K562 (cell line): ENCODE data around the gene FAM110D. TPM values are rescaled to one million over a fixed set of nuclear protein-coding genes. Genes with fewer than 3 reads are reported as not detected.

Experiments used
- BRD4 ChIP-seq: fragments of 200-600 bp; sonication (generic); IDR thresholded peaks from 2 replicates; pipeline ENCODE4 v1.6.1; 2017; ENCODE audit warnings: inconsistent platforms
- CBX3 ChIP-seq, 2 experiments: IDR thresholded peaks; 1 replicate in 1 of 2; 2 replicates in 1 of 2; pipeline ENCODE4 v1.6.1; 2012; ENCODE audit warnings: inconsistent platforms in 2 of 2, low read length in 2 of 2, borderline replicate concordance in 1 of 2, control low read depth in 1 of 2
- HMG20B ChIP-seq: fragments of 250-450 bp; sonication (Bioruptor Pico); IDR thresholded peaks from 2 replicates; pipeline ENCODE4 v1.5.0; 2021; ENCODE audit warnings: mild to moderate bottlenecking
- LCOR ChIP-seq: sonication (generic); formaldehyde crosslinking; IDR thresholded peaks from 2 replicates; pipeline ENCODE4 v1.8.0; 2022; ENCODE audit warnings: mild to moderate bottlenecking, missing genetic modification reagents
- RFX7 ChIP-seq: fragments of 250-450 bp; sonication (Bioruptor Pico); IDR thresholded peaks from 2 replicates; pipeline ENCODE4 v1.5.1; 2021; ENCODE audit warnings: mild to moderate bottlenecking
- TARDBP ChIP-seq: fragments of 450-650 bp; IDR thresholded peaks from 2 replicates; pipeline ENCODE4 v1.6.1; 2016
- TGIF2 ChIP-seq: sonication (generic); formaldehyde crosslinking; IDR thresholded peaks from 2 replicates; pipeline ENCODE4 v1.8.1; 2022; ENCODE audit warnings: mild to moderate bottlenecking, missing genetic modification reagents, moderate library complexity
- ZMIZ1 ChIP-seq, 2 experiments: fragments of 150-350 bp in 1 of 2; IDR thresholded peaks; 2 replicates each; pipeline ENCODE4 v1.6.1; 2012 to 2016; ENCODE audit warnings: low read depth in 2 of 2, low read length in 2 of 2, mild to moderate bottlenecking in 1 of 2, moderate library complexity in 1 of 2
- ZNF175 ChIP-seq: fragments of 200-800 bp; sonication (Bioruptor generic); IDR thresholded peaks from 2 replicates; pipeline ENCODE4 v1.6.1; 2016; ENCODE audit warnings: low read depth, mild to moderate bottlenecking, missing genetic modification characterization, missing compliant biosample characterization
- ZNF253 ChIP-seq: fragments of 250-450 bp; sonication (Bioruptor Pico); conservative IDR thresholded peaks from 2 replicates; pipeline ENCODE4 v1.6.1; 2021; ENCODE audit warnings: mild to moderate bottlenecking
- ZNF280A ChIP-seq: fragments of 450-650 bp; IDR thresholded peaks from 2 replicates; pipeline ENCODE4 v1.6.1; 2018; ENCODE audit warnings: mild to moderate bottlenecking, low read depth; ENCODE audit not compliant: partially characterized antibody
- polyA plus RNA-seq, 8 experiments: library from polyadenylated mRNA; depleted of rRNA in 4 of 8; stranded (reverse) in 5 of 8; unstranded in 3 of 8; fragments of >200 nt; fragmentation: Nextera tagmentation in 2 of 8; fragmentation: Illumina TruSeq in 1 of 8; extraction: Ambion mirVana in 2 of 8; extraction: Trizol in 1 of 8; gene quantifications; 2 replicates each; pipeline versions ENCODE4 v1.2.1 to v1.2.3, GENCODE V29; 2011 to 2014; ENCODE audit warnings: inconsistent platforms in 1 of 8, missing spikeins in 1 of 8
- total RNA-seq, 7 experiments: library from RNA; depleted of rRNA in 6 of 7; stranded (reverse); fragments of >200 nt in 6 of 7; fragmentation: Illumina TruSeq in 2 of 7; extraction: Trizol in 2 of 7; gene quantifications; 2 replicates each; pipeline versions ENCODE4 v1.2.1 to v1.2.3, GENCODE V29; 2011 to 2021; ENCODE audit warnings: low replicate concordance in 1 of 7
- TF ChIP-seq, protein P1 (sequence below): fragments of 250-450 bp; sonication (Bioruptor Pico); IDR thresholded peaks from 2 replicates; pipeline ENCODE4 v1.4.0; 2020; ENCODE audit warnings: mild to moderate bottlenecking, moderate library complexity
- TF ChIP-seq, protein P2 (sequence below), 3 experiments: fragments of 200-800 bp in 1 of 3; sonication (Bioruptor generic) in 1 of 3; sonication (generic) in 1 of 3; formaldehyde crosslinking in 1 of 3; IDR thresholded peaks; 2 replicates each; pipeline versions ENCODE4 v1.6.1 to v1.8.0; 2016 to 2022; ENCODE audit warnings: mild to moderate bottlenecking in 2 of 3, missing compliant biosample characterization in 2 of 3, missing genetic modification characterization in 2 of 3, missing genetic modification reagents in 1 of 3

FAM110D gene
- total and polyA plus RNA-seq, 9 of the 15 experiments (the other 6 are each of a cell fraction or from before 2014, with no cell fraction given): 0.04 to 1.1 (median 0.33) TPM

DNA sequence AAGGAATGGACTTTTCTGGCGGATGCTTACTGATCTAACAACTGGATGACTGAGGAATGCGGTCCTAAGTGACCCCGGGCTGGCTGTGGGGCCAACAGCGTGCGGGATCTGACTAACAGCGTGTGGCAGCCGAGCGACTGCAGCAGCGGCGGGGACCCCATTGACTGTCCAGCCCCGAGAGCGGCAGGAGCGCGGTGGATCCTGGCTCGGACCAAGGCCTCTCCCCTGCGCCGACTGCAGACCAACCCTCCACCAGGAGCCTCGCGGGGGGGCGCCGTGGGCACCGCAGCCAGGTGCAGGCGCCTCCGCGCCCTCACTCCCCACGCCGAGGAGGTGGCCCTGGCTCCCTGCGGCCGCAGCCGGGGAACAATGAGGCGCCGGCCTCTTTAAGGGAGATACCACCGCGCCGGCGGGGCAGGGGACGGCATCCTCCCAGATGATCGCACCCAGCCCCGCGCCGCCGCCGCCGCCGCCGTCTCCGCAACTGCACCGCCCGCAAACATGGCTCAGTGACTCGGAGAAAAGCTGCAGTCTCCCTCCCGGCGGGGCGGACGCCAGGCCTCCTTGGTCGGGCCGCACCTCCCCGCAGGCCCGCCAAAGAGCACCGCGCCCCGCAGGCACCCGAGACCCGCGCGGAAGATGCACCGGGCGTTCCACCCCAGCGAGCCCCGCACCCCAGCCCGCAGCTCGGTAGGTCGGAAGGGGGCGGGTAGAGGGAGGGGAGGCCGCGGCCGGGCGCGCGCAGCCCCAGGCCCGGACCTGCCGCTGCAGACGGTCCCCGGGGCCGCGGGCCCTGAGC lies 47.9 kb upstream of the FAM110D start (continued):
- TF ChIP-seq TGIF2: 0 out of 2 replicates have a peak, but pooled peaks have one; percentile 45
- TF ChIP-seq BRD4: 0 out of 2 replicates have a peak, but pooled peaks have one; percentile 42
- no peak for TF ChIP-seq ZNF175 (CRISPR knock-in tag)
- TF ChIP-seq RFX7: 0 out of 2 replicates have a peak, but pooled peaks have one; percentile 47
- 0 out of 2 replicates have a peak, but pooled peaks have one; percentile 19 for TF ChIP-seq ZNF253 (CRISPR knock-in tag)
- 0 out of 2 replicates have a peak, but pooled peaks have one; percentile 49 for TF ChIP-seq LCOR (CRISPR knock-in tag)
- no peak for TF ChIP-seq ZNF280A
- TF ChIP-seq, protein P1, sequence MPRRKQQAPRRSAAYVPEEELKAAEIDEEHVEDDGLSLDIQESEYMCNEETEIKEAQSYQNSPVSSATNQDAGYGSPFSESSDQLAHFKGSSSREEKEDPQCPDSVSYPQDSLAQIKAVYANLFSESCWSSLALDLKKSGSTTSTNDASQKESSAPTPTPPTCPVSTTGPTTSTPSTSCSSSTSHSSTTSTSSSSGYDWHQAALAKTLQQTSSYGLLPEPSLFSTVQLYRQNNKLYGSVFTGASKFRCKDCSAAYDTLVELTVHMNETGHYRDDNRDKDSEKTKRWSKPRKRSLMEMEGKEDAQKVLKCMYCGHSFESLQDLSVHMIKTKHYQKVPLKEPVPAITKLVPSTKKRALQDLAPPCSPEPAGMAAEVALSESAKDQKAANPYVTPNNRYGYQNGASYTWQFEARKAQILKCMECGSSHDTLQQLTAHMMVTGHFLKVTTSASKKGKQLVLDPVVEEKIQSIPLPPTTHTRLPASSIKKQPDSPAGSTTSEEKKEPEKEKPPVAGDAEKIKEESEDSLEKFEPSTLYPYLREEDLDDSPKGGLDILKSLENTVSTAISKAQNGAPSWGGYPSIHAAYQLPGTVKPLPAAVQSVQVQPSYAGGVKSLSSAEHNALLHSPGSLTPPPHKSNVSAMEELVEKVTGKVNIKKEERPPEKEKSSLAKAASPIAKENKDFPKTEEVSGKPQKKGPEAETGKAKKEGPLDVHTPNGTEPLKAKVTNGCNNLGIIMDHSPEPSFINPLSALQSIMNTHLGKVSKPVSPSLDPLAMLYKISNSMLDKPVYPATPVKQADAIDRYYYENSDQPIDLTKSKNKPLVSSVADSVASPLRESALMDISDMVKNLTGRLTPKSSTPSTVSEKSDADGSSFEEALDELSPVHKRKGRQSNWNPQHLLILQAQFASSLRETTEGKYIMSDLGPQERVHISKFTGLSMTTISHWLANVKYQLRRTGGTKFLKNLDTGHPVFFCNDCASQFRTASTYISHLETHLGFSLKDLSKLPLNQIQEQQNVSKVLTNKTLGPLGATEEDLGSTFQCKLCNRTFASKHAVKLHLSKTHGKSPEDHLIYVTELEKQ: no peak
- no peak for TF ChIP-seq ZMIZ1 (IDR thresholded peaks at IDR 0.05; ENCODE audit: low read depth in 2 of 2, low read length in 2 of 2)
- TF ChIP-seq HMG20B: no peak
- TF ChIP-seq, protein P2, sequence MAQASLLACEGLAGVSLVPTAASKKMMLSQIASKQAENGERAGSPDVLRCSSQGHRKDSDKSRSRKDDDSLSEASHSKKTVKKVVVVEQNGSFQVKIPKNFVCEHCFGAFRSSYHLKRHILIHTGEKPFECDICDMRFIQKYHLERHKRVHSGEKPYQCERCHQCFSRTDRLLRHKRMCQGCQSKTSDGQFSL (CRISPR knock-in tag; IDR thresholded peaks at IDR 0.05): 0 out of 2 replicates have a peak, but pooled peaks have one; percentile 40
- TF ChIP-seq, protein P2 (tag; IDR thresholded peaks at IDR 0.05): no peak; a peak in 1 of 4 replicates
- peak; percentile 69 for TF ChIP-seq TARDBP
- TF ChIP-seq CBX3 (IDR thresholded peaks at IDR 0.05; ENCODE audit: borderline replicate concordance in 1 of 2, low read length in 2 of 2): no peak; a peak in 1 of 3 replicates
